Measurements from ENCODE around the gene C1orf105.

C1orf105 gene

GRCh38 chr1:172397633-172398032 lies 22.9 kb upstream of the C1orf105 start:
- FAIRE-seq = no peak

GRCh38 chr1:172398193-172398592 lies 22.3 kb upstream of the C1orf105 start:
- no peak for FAIRE-seq

- FAIRE-seq = peak; percentile 97
Measured at GRCh38 chr1:172398970-172399755, 21.3 kb upstream of the C1orf105 start.

- FAIRE-seq = no peak
Measured at GRCh38 chr1:172399756-172400721, 20.4 kb upstream of the C1orf105 start.

- no peak for FAIRE-seq
Measured at GRCh38 chr1:172400722-172401105, 19.8 kb upstream of the C1orf105 start.

- no peak for FAIRE-seq
Measured at GRCh38 chr1:172401477-172401876, 19.0 kb upstream of the C1orf105 start.

- no peak for FAIRE-seq
Measured at GRCh38 chr1:172401892-172402291, 18.6 kb upstream of the C1orf105 start.

- no peak for FAIRE-seq
Measured at GRCh38 chr1:172402878-172403569, 17.5 kb upstream of the C1orf105 start.

GRCh38 chr1:172404121-172404520 lies 16.4 kb upstream of the C1orf105 start:
- FAIRE-seq = peak; percentile 95

GRCh38 chr1:172405912-172406311 lies 14.6 kb upstream of the C1orf105 start:
- FAIRE-seq = no peak

- FAIRE-seq = no peak
Measured at GRCh38 chr1:172406968-172407367, 13.5 kb upstream of the C1orf105 start.

GRCh38 chr1:172408958-172409357 lies 11.5 kb upstream of the C1orf105 start:
- no peak for FAIRE-seq

- FAIRE-seq = no peak
Measured at GRCh38 chr1:172410027-172410426, 10.5 kb upstream of the C1orf105 start.

GRCh38 chr1:172411791-172412338 lies 8.6 kb upstream of the C1orf105 start:
- no peak for FAIRE-seq

- no peak for FAIRE-seq
Measured at GRCh38 chr1:172414331-172414730, 6.2 kb upstream of the C1orf105 start.

GRCh38 chr1:172416496-172417035 lies 3.9 kb upstream of the C1orf105 start:
- no peak for FAIRE-seq

GRCh38 chr1:172417557-172417956 lies 2.9 kb upstream of the C1orf105 start:
- FAIRE-seq = no peak

- FAIRE-seq = no peak
Measured at GRCh38 chr1:172421974-172422604, 1.6 kb downstream of the C1orf105 start.

- FAIRE-seq = no peak
Measured at GRCh38 chr1:172423336-172423735, 2.9 kb downstream of the C1orf105 start.

- no peak for FAIRE-seq
Measured at GRCh38 chr1:172425339-172425738, 4.9 kb downstream of the C1orf105 start.

GRCh38 chr1:172427191-172427590 lies 6.7 kb downstream of the C1orf105 start:
- no peak for FAIRE-seq

Measured in endometrium (tissue), 2 donors.